Esophagus muscularis mucosa (tissue), 4 donors: ENCODE data around the gene CARS1. TPM values are rescaled to one million over a fixed set of nuclear protein-coding genes. Genes with fewer than 3 reads are reported as not detected.

Source experiments
- DNase-seq: peaks from one replicate; pipeline ENCODE4 v3.0.0-alpha.2; 2017; ENCODE audit errors: extremely low spot score
- H3K27ac ChIP-seq, 4 donors: fragments of 200-600 bp; sonication (generic); replicated peaks in 1 of 4; 1 replicate in 3 of 4; 2 replicates in 1 of 4; pipeline ENCODE4 v1.5.1; 2016 to 2019; ENCODE audit warnings: mild to moderate bottlenecking in 1 of 4
- H3K27me3 ChIP-seq, 4 donors: fragments of 200-600 bp; sonication (generic); one replicate each; pipeline versions ENCODE4 v1.5.1 to v1.6.0; 2016 to 2019
- H3K36me3 ChIP-seq, 4 donors: fragments of 200-600 bp; sonication (generic); one replicate each; pipeline ENCODE4 v1.5.1; 2016 to 2019
- H3K4me1 ChIP-seq, 4 donors: fragments of 200-600 bp; sonication (generic); one replicate each; pipeline ENCODE4 v1.5.1; 2016 to 2019
- H3K4me3 ChIP-seq, 4 donors: fragments of 200-600 bp; sonication (generic); 1 replicate in 2 of 4; 2 replicates in 2 of 4; pipeline ENCODE4 v1.5.1; 2016 to 2019; ENCODE audit warnings: mild to moderate bottlenecking in 4 of 4, moderate library complexity in 1 of 4
- H3K9me3 ChIP-seq, 4 donors: fragments of 200-600 bp; sonication (generic); 1 replicate in 3 of 4; 2 replicates in 1 of 4; pipeline ENCODE4 v1.5.1; 2016 to 2019
- EP300 ChIP-seq: sonication (generic); formaldehyde crosslinking; IDR thresholded peaks from one replicate; pipeline ENCODE4 v1.6.1; 2017; ENCODE audit warnings: antibody characterized with exemption
- POLR2A ChIP-seq: fragments of 450-650 bp; IDR thresholded peaks from one replicate; pipeline ENCODE4 v1.6.1; 2017; ENCODE audit warnings: antibody characterized with exemption, moderate library complexity, mild to moderate bottlenecking, low read depth
- POLR2AphosphoS5 ChIP-seq, 2 donors: sonication (generic); formaldehyde crosslinking; IDR thresholded peaks; one replicate each; pipeline ENCODE4 v1.6.1; 2017; ENCODE audit warnings: antibody characterized with exemption in 2 of 2
- WGBS: methylation state at CpG from one replicate; pipeline ENCODE4 v1.1.5; 2018; 5-methylcytosine and 5-hydroxymethylcytosine counted together
- intact Hi-C: fragments of 100-400 bp; cut with DNase I; formaldehyde crosslinking; loops from one replicate; pipeline ENCODE4 v1.15.1; 2023
- total RNA-seq, 4 donors: library from RNA; depleted of rRNA; stranded (reverse); fragments of >200 nt; gene quantifications; one replicate each; pipeline versions ENCODE4 v1.1.0 to v1.2.1, GENCODE V29; 2016
- TF ChIP-seq, protein P1 (sequence below), 3 experiments: fragments of 200-600 bp in 2 of 3; fragments of 450-650 bp in 1 of 3; sonication (generic) in 2 of 3; IDR thresholded peaks; one replicate each; pipeline ENCODE4 v1.5.1; 2017 to 2019; ENCODE audit warnings: antibody characterized with exemption in 3 of 3, mild to moderate bottlenecking in 2 of 3, moderate library complexity in 1 of 3

CARS1 gene
- total RNA-seq, 4 donors from 2014 or later, result 30.3 to 35.6 (median 34.9) TPM

DNA sequence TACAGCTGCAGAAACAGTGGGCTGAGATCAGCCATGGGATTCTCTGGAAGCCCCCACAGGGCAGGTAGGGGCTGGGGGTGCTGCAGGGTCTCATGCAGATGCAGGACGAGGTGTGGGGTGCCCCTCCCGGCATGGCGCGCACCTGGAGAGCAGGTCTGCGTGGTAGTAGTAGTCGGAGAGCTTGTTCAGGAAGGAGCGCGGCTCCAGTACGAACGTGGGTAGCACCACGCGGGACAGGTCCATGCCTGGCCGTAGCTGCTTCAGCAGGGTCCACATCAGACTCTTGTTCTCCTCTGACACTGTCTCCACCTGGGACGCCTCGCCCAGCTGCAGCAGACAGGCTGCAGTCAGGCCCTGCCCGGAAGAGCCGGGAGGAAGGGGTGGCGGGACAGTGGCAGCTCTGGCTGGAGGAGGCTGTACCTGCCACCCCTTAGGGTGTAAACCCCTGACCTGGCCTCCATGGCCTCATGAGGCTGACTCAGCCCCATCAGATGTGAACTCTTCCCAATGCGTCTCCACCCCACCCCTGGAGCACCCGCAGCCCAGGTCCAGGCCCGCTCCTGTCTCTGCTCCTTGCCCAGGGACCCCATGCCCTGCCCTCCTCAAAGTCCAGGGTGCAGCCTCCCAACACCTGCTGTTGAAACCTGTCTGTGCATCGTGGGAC lies 47.0 kb upstream of the CARS1 start:
- no peaks in the 10 kb centered on the region for H3K9me3 ChIP-seq
- TF ChIP-seq POLR2A, result no peak
- WGBS, result 89% methylated on average over 22 of the region's 22 CpGs
- H3K27me3 ChIP-seq, result no peaks in the 10 kb centered on the region
- peaks cover 0 to 12% (median 5%) of the 10 kb centered on the region in 4 donors for H3K4me1 ChIP-seq
- intact Hi-C loops, result no loop called here
- no peak overlapping the region for H3K4me3 ChIP-seq
- DNase-seq, result no peak
- no peak overlapping the region for H3K27ac ChIP-seq
- peaks cover 27 to 91% (median 80%) of the 10 kb centered on the region in 4 donors for H3K36me3 ChIP-seq

DNA sequence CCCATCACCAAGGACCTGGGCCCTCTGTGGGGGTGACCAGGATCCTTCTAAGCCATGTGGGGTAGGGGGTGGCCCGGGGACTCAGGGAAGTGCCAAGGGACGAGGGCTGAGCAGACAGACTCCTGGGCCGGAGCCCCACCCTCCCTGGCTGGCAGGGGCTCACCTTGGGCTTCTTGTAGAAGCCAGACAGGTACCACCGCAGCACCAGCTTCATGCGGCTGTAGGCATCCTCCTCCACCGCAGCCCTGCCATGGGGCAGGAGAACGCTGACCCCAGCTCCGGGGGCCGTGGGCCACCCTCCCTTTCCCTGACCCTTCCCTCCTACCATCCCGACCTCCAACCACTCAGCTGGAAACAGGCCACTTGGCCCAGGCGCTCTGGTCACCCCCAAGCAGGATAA lies 45.9 kb upstream of the CARS1 start:
- no peak for DNase-seq
- TF ChIP-seq POLR2A (no peak), EP300 (no peak), POLR2AphosphoS5 (IDR thresholded peaks at IDR 0.05) (no peak)
- TF ChIP-seq, protein P1, sequence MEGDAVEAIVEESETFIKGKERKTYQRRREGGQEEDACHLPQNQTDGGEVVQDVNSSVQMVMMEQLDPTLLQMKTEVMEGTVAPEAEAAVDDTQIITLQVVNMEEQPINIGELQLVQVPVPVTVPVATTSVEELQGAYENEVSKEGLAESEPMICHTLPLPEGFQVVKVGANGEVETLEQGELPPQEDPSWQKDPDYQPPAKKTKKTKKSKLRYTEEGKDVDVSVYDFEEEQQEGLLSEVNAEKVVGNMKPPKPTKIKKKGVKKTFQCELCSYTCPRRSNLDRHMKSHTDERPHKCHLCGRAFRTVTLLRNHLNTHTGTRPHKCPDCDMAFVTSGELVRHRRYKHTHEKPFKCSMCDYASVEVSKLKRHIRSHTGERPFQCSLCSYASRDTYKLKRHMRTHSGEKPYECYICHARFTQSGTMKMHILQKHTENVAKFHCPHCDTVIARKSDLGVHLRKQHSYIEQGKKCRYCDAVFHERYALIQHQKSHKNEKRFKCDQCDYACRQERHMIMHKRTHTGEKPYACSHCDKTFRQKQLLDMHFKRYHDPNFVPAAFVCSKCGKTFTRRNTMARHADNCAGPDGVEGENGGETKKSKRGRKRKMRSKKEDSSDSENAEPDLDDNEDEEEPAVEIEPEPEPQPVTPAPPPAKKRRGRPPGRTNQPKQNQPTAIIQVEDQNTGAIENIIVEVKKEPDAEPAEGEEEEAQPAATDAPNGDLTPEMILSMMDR (IDR thresholded peaks at IDR 0.05), result no peak
- Histone ChIP-seq H3K27me3 (no peaks in the 10 kb centered on the region), H3K4me1 (peaks cover 0 to 12% (median 5%) of the 10 kb centered on the region in 4 donors), H3K36me3 (peaks cover 31 to 92% (median 73%) of the 10 kb centered on the region in 4 donors), H3K27ac (no peak overlapping the region), H3K4me3 (no peak overlapping the region), H3K9me3 (no peaks in the 10 kb centered on the region)
- intact Hi-C loops, result no loop called here
- 88% methylated on average over 11 of the region's 11 CpGs for WGBS

DNA sequence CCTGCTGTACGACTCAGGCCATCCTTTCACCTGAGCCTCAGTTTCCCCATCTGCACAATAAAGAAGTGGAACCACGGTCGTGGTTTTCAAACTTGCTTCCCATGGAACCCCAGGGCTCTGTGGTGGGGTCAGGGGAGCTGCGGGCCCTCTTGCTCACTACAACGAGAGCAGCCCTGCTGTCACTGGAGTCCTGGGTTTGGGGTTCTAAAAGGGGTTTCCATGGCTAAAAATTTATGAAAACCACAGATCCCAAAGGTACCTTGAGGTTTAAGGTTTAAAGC lies 45.4 kb upstream of the CARS1 start:
- DNase-seq, result no peak
- TF ChIP-seq, protein P1 (IDR thresholded peaks at IDR 0.05), result no peak
- TF ChIP-seq POLR2A, result no peak
- TF ChIP-seq POLR2AphosphoS5 (IDR thresholded peaks at IDR 0.05), result no peak
- TF ChIP-seq EP300, result no peak
- H3K27me3 ChIP-seq, result no peaks in the 10 kb centered on the region
- H3K4me1 ChIP-seq, result peaks cover 0 to 12% (median 5%) of the 10 kb centered on the region in 4 donors
- no peaks in the 10 kb centered on the region for H3K9me3 ChIP-seq
- H3K4me3 ChIP-seq, result no peak overlapping the region
- H3K27ac ChIP-seq, result no peak overlapping the region
- peaks cover 27 to 92% (median 71%) of the 10 kb centered on the region in 4 donors for H3K36me3 ChIP-seq
- intact Hi-C loops, result no loop called here
- 92% methylated on average over 5 of the region's 5 CpGs for WGBS

DNA sequence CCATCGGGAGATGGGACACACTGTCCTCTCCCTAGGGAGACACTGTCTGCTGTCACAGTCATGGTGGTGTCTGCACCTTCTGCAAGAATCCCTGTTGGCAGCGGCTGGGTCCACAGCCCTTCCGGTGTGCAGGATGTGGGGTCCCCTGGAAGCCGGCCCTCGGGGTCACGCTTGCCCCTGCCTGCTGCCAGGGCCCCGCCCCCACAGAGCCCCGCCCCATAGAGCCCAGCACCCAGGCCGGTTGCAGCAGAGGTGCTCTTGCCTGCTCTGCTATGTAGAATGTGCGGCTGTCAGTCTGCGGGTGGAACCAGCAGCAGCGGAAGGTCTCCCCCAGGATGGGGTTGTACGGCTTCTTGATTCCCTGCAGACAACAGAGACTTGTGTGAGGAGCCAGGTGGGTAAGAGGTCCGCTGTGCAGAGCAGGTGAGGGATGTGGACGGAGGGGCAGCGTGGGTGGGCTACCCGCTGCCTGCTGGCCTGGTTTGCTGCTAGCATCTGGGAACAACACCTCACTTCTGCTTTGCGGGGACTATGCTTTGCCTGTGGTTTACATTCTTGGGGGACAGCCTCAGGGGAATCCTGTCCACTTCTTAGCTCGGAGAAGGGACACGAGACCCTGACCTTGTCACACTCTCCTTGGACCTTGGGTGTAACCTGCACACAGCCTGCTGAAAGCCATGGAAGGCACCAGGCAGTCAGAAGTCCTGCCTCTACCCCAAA lies 44.9 kb upstream of the CARS1 start:
- H3K27ac ChIP-seq, result no peak overlapping the region
- H3K9me3 ChIP-seq, result no peaks in the 10 kb centered on the region
- no peak overlapping the region for H3K4me3 ChIP-seq
- peaks cover 22 to 92% (median 69%) of the 10 kb centered on the region in 4 donors for H3K36me3 ChIP-seq
- H3K27me3 ChIP-seq, result no peaks in the 10 kb centered on the region
- peaks cover 0 to 12% (median 5%) of the 10 kb centered on the region in 4 donors for H3K4me1 ChIP-seq
- DNase-seq, result no peak
- intact Hi-C loops, result no loop called here
- 94% methylated on average over 11 of the region's 20 CpGs for WGBS
- no peak for TF ChIP-seq EP300
- TF ChIP-seq, protein P1 (IDR thresholded peaks at IDR 0.05), result no peak
- TF ChIP-seq POLR2A, result no peak
- TF ChIP-seq POLR2AphosphoS5 (IDR thresholded peaks at IDR 0.05), result no peak

DNA sequence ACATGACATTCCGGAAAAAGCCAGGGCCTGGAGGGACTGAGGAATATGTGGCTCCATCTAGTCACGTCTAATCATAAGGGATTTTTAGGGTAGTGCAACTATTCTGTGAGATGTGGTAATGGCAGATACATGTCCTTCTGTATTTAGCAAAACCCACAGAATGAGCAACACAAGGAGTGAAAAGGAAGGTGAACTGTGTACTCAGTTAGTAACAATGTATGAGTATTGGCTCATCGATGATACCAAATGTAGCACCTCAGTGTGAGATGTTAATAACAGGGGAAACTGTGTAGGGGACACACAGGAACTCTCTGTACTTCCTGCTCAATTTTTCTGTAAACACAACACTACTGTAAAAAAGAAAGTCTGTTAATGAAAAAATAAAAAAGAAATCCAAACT lies 42.0 kb upstream of the CARS1 start:
- Histone ChIP-seq H3K27me3 (no peaks in the 10 kb centered on the region), H3K9me3 (no peaks in the 10 kb centered on the region), H3K27ac (peak overlapping the region in 1 of 4 donors; percentile 9), H3K4me1 (peaks cover 5 to 31% (median 18%) of the 10 kb centered on the region in 4 donors), H3K36me3 (peaks cover 17 to 83% (median 56%) of the 10 kb centered on the region in 4 donors), H3K4me3 (no peak overlapping the region)
- no peak for DNase-seq
- TF ChIP-seq POLR2A, result no peak
- TF ChIP-seq EP300, result no peak
- TF ChIP-seq POLR2AphosphoS5 (IDR thresholded peaks at IDR 0.05), result no peak
- TF ChIP-seq, protein P1 (IDR thresholded peaks at IDR 0.05), result no peak
- intact Hi-C loops, result no loop called here
- WGBS, result 74% methylated on average over 3 of the region's 3 CpGs
